ENCODE data around the gene SON. TPM values are rescaled to one million over a fixed set of nuclear protein-coding genes. Genes with fewer than 3 reads are reported as not detected.

The SON gene
- total RNA-seq, 1 donor from 2014 or later, result 322 TPM

- TF ChIP-seq, protein P1, sequence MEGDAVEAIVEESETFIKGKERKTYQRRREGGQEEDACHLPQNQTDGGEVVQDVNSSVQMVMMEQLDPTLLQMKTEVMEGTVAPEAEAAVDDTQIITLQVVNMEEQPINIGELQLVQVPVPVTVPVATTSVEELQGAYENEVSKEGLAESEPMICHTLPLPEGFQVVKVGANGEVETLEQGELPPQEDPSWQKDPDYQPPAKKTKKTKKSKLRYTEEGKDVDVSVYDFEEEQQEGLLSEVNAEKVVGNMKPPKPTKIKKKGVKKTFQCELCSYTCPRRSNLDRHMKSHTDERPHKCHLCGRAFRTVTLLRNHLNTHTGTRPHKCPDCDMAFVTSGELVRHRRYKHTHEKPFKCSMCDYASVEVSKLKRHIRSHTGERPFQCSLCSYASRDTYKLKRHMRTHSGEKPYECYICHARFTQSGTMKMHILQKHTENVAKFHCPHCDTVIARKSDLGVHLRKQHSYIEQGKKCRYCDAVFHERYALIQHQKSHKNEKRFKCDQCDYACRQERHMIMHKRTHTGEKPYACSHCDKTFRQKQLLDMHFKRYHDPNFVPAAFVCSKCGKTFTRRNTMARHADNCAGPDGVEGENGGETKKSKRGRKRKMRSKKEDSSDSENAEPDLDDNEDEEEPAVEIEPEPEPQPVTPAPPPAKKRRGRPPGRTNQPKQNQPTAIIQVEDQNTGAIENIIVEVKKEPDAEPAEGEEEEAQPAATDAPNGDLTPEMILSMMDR (IDR thresholded peaks at IDR 0.05), result no peak
- intact Hi-C loops (cut with DNase I), result no loop called here
- no peak for ATAC-seq
- H3K36me3 ChIP-seq, result peaks cover 98% of the 10 kb centered on the region
- no peaks in the 10 kb centered on the region for H3K9me3 ChIP-seq
- no peaks in the 10 kb centered on the region for H3K27me3 ChIP-seq (ENCODE audit: low read depth)
- H3K4me3 ChIP-seq, result no peak overlapping the region
- no peak for DNase-seq
- H3K4me1 ChIP-seq, result peaks cover 28% of the 10 kb centered on the region
- no peak overlapping the region for H3K27ac ChIP-seq
Observed at GRCh38 chr21:33559813-33560212, 17.0 kb downstream of the SON start.

GRCh38 chr21:33560965-33561364, 18.1 kb downstream of the SON start:
- peaks cover 90% of the 10 kb centered on the region for H3K36me3 ChIP-seq
- no peaks in the 10 kb centered on the region for H3K9me3 ChIP-seq
- no peak overlapping the region for H3K27ac ChIP-seq
- DNase-seq (no peak), ATAC-seq (no peak)
- H3K4me3 ChIP-seq, result no peak overlapping the region
- intact Hi-C loops (cut with DNase I), result no loop called here
- TF ChIP-seq, protein P1 (IDR thresholded peaks at IDR 0.05), result no peak
- H3K27me3 ChIP-seq (ENCODE audit: low read depth), result no peaks in the 10 kb centered on the region
- H3K4me1 ChIP-seq, result peaks cover 22% of the 10 kb centered on the region

- no peak for DNase-seq
- no peaks in the 10 kb centered on the region for H3K27me3 ChIP-seq (ENCODE audit: low read depth)
- ATAC-seq, result no peak
- H3K4me1 ChIP-seq, result peaks cover 18% of the 10 kb centered on the region
- no peak overlapping the region for H3K27ac ChIP-seq
- no peak overlapping the region for H3K4me3 ChIP-seq
- H3K9me3 ChIP-seq, result no peaks in the 10 kb centered on the region
- peaks cover 86% of the 10 kb centered on the region for H3K36me3 ChIP-seq
- intact Hi-C loops (cut with DNase I), result no loop called here
- TF ChIP-seq, protein P1 (IDR thresholded peaks at IDR 0.05), result no peak
Observed at GRCh38 chr21:33561373-33561772, 18.5 kb downstream of the SON start.

DNA sequence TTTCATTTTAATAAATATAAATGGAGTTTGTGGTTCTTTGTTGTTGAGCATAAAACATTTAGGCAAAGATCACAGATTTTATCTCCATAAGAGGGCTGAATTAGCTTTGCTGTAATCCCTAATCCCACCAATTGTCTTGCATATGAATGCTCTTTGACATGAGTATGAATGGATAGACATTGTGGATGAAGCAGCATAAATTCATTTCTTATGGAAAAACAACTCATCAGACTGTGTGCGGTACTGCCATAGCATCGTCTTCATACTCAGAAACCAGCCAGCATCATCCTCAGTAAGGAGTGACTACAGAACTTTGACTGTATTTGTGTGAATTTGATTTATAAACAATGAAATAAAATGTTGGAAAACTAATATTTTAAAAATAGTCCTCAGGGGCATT, 19.6 kb downstream of the SON start:
- peaks cover 8% of the 10 kb centered on the region for H3K4me1 ChIP-seq
- ATAC-seq (no peak), DNase-seq (no peak)
- no peak overlapping the region for H3K4me3 ChIP-seq
- TF ChIP-seq, protein P1 (IDR thresholded peaks at IDR 0.05), result no peak
- no peaks in the 10 kb centered on the region for H3K9me3 ChIP-seq
- intact Hi-C loops (cut with DNase I), result no loop called here
- H3K27me3 ChIP-seq (ENCODE audit: low read depth), result no peaks in the 10 kb centered on the region
- peaks cover 85% of the 10 kb centered on the region for H3K36me3 ChIP-seq
- no peak overlapping the region for H3K27ac ChIP-seq

GRCh38 chr21:33566514-33566913, 23.7 kb downstream of the SON start:
- no peaks in the 10 kb centered on the region for H3K9me3 ChIP-seq
- peaks cover 85% of the 10 kb centered on the region for H3K36me3 ChIP-seq
- H3K4me1 ChIP-seq, result no peaks in the 10 kb centered on the region
- TF ChIP-seq, protein P1 (IDR thresholded peaks at IDR 0.05), result no peak
- intact Hi-C loops (cut with DNase I), result no loop called here
- no peak overlapping the region for H3K4me3 ChIP-seq
- DNase-seq (no peak), ATAC-seq (no peak)
- H3K27me3 ChIP-seq (ENCODE audit: low read depth), result no peaks in the 10 kb centered on the region
- no peak overlapping the region for H3K27ac ChIP-seq

DNA sequence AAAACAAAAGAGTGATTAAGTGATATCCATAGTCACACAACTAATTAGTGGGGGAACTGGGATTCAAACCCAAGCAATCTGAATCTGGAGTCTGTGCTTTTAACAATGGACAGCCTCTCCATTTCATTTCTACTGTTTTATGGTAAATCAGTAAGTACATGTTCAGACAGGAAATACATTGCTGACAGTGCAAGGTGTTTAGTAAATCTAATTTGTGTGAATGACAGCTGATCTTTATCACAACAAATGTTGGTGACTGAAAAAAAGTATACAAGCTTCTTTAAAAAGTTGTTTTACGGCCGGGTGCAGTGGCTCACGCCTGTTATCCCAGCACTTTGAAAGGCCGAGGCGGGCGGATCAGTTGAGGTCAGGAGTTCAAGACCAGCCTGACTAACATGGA, 25.1 kb downstream of the SON start:
- intact Hi-C loops (cut with DNase I), result no loop called here
- Histone ChIP-seq H3K27me3 (ENCODE audit: low read depth) (no peaks in the 10 kb centered on the region), H3K9me3 (no peaks in the 10 kb centered on the region), H3K4me3 (no peak overlapping the region), H3K36me3 (peaks cover 85% of the 10 kb centered on the region), H3K4me1 (no peaks in the 10 kb centered on the region), H3K27ac (no peak overlapping the region)
- ATAC-seq, result no peak
- TF ChIP-seq, protein P1 (IDR thresholded peaks at IDR 0.05), result no peak
- DNase-seq, result no peak
